Retina (tissue), 1 donor: ENCODE data around the gene HAUS3.
"Not testable (repeated sequence)": the region's sequence is repeated elsewhere in the genome, so short reads cannot be mapped to it uniquely, and the experiment has no call there.

Experiments
- DNase-seq: peaks from one replicate; pipeline ENCODE4 v3.0.0-alpha.2; 2016

Gene HAUS3

DNA sequence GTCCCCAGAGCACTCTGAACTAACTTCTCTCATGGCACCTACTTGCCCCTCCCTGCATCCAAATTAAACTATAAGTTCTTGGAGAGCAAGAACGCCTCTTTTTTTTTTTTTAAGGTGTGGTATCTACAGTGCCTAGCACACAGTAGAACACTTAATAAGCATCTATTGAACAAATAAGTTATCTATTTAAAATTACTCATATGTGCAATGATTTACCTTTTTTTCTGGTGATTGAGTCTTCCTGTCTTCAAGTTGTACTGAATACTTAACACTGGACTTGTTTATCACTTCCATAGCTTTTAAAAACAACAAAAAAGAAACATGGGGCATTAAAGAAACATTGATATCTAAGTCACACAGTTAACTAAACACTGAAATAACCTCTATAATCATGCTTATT lies 29.1 kb downstream of the HAUS3 start:
- DNase-seq = no peak

DNA sequence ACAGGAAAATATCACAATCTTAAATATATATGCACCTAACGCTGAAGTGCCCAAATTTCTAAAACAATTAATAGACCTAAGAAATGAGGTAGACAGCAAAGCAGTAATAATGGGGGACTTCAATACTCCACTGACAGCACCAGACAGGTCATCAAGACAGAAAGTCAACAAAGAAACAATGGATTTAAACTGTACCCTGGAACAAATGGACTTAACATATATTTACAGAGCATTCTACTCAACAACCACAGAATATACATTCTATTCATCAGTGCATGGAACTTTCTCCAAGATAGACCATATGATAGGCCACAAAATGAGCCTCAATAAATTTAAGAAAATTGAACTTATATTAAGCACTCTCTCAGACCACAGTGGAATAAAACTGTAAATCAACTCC lies 39.1 kb downstream of the HAUS3 start:
- DNase-seq = not testable (repeated sequence)

DNA sequence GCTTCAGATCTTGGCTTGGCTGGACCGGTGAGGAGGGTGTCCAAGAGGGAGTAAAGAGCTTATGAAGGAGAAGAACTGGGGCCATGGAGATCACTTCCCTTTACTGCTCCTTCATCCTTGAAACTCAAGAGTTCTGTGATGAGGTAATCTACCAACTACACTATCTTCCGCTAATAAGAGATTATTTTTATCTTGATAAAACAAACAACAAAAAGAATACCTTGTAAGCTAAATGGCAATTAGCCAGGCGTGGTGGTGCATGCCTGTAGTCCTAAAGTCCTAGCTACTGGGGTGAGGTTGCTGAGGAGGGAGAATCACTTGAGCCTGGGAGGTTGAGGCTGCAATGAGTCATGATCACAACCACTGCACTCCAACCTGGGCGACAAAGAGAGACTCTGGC lies 47.4 kb downstream of the HAUS3 start:
- DNase-seq = no peak

DNA sequence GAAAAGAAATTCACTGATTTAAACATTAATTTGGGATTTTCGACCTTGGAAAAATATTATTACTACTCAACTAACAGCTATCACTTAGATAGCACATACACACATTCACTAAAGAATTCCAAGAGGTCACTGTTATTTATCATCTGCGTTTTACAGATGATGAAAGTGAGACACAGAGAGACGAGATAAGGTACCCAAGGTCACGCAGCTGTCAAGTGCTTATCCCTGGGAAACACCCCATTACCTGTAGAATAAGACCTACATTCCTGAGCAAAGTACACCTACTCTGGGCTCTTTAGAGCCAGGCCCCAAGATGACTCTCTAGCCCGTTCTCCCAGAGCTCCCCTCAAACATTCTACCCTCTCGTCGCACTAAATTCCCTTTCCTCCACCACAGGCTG lies 48.6 kb downstream of the HAUS3 start:
- DNase-seq = no peak

DNA sequence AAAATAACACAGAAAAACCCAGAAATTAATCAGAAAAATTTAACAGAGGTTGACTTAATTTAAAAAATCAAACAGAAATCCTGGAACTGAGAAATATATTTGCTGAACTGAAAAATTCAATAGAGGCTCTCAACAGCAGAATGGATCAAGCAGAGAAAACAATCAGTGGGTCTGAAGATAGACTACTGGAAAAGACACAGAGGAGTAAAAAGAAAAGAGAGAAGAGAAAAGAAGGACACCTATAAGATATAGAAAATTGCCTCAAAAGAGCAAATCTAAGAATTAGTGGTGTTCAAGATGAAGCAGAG lies 55.1 kb downstream of the HAUS3 start:
- DNase-seq = no peak

DNA sequence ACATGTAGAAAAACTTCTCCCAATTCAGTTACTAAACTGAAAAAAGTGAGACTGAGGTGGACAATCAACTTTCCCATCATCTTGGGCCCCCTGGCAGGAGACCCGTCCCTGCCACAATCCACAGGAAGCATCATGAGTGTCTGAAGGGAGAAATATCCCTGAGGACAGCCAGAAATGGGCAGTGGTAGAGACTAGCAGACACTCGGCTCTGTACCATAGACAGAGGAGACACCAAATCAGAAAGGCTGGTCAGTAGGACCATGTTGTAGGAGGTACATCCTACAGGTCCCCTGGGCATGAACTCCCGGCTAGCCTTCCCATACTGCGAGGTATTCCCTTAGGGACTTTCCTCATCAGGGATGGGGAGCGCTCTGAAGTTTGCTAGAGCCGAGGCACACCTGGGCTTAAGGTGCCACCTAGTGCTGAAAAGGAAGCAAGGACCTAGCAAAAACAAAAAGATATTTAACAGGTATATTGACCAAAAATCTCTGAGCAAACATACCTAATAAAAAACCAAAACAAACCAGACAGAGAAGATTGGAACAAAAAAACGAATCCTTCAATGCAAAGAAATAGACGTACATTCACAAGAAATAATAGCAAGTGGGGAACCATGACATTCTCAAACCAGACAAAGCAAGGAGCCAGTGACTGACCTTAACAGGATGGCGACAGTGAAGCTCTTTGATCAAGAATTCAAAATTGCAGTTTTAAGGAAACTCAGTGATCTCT lies 55.6 kb downstream of the HAUS3 start:
- DNase-seq = no peak

DNA sequence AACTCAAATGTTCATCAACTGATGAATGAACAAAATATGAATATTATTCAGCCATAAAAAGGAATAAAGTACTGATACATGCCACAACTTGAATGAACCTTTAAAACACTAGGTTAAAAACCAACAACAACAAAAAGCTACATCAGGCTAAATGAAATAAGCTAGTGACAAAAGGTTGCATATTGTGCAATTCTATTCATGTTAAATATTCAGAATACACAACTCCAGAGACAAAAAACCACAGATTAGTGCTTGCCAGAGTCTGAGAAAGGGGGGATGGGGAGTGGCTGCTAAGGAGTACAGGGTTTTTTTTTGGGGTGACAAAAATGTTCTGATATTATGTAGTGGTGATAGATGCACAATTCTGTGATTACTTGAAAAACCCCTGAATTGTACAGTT lies 58.5 kb downstream of the HAUS3 start:
- DNase-seq = no peak

DNA sequence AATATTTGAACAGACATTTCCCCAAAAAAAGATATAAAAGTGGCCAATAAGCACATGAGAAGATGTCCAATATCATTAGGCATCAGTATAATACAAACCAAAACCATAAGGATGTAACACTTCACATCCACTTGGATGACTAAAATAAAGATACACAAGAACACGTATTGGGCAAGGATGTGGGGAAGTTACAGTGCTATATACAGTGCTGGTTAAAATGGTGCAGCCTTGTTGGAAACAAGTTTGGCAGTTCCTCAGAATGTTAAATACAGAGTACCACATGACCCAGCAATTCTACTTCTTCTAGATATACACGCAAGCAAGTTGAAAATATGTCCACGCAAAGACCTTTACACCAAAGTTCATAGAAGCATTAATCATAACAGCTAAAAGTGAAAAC lies 58.9 kb downstream of the HAUS3 start:
- DNase-seq = no peak

DNA sequence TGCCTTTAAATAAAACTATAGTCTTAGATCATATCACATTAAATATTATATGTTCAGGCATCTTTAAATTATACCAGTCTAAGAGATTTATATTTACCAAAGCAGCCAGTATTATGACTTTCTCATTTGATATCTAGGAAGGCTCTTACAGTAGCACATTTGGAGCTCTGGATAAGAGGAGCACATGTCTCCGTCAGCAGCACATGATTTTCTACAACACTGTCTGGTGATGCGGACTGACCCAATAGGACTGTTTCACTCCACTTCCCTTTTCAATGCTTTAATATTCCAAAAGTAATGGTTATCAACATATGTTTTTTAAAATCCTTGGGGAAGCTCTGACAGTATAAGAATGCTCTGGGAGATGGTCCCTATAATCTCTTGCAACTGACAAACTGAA lies 61.5 kb downstream of the HAUS3 start:
- DNase-seq = no peak

DNA sequence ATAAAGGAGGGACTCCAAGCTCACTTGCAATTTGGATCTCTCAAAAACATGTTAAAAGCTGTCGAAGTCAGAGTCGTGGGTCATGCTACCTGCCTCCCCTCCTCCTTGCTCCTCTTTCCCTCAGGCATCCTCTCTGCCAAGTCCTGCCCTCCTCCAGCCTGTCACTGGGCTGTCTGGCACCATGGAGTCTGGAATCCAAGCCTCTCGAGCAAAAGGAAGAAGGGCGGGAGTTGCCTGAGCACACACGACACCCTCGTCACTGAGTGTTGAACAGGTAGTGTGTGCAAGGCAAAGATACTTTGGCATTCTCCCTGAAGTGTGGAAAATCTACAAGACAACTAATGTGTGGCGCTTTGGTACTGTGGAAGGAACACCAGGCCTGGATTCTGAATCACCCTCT lies 62.2 kb downstream of the HAUS3 start:
- DNase-seq = no peak

DNA sequence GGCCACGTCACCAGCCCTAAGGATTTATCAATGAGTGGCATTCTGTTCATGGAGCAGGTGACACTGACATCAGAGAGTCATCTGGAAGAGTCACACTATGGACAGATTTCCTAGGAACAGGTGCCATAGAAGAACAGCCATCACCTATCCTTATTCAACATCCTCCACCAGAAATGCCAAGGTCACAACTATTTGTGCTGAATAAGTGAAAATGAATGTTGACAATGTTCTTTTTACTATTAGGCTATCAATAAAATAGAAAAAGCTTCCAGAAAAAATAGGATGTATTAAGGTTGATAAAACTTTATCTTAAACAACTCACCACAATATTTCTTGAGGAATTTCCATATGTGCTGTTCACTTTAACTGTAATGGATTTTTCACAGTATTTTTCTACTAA lies 62.9 kb downstream of the HAUS3 start:
- DNase-seq = no peak
